ENCODE results near the gene CBFA2T2.
"Not testable (repeated sequence)": the region's sequence is repeated elsewhere in the genome, so short reads cannot be mapped to it uniquely, and the experiment has no call there.

The CBFA2T2 gene

DNA sequence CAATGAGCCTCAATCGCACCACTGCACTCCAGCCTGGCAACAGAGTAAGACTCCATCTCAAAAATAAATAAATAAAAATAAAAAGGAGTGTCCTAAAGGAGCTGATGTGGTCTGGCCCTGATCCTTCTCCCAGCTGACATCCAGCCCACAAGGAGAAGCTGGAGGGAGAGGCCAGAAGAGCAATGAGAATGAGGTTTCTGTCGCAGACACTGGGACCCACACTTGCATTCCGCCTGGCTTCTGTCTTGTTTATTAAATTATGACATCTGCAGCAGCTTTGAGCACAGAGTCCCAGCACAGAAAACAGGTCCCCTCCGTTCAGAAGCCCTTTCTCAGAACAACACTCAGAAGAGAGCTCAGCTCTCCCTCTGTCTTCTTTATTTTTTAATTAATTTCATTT, 206.6 kb downstream of the CBFA2T2 start:
- no peak for DNase-seq
- peaks cover 17% of the 10 kb centered on the region for H3K4me1 Mint-ChIP-seq
- H3K27ac Mint-ChIP-seq: no peak overlapping the region
- H3K9me3 Mint-ChIP-seq: peaks cover 29% of the 10 kb centered on the region
- peaks cover 3% of the 10 kb centered on the region for H3K27me3 Mint-ChIP-seq (ENCODE audit: low read depth, poor library complexity)
- peaks cover 8% of the 10 kb centered on the region for H3K36me3 Mint-ChIP-seq (ENCODE audit: low read depth)
- TF ChIP-seq, protein P1, sequence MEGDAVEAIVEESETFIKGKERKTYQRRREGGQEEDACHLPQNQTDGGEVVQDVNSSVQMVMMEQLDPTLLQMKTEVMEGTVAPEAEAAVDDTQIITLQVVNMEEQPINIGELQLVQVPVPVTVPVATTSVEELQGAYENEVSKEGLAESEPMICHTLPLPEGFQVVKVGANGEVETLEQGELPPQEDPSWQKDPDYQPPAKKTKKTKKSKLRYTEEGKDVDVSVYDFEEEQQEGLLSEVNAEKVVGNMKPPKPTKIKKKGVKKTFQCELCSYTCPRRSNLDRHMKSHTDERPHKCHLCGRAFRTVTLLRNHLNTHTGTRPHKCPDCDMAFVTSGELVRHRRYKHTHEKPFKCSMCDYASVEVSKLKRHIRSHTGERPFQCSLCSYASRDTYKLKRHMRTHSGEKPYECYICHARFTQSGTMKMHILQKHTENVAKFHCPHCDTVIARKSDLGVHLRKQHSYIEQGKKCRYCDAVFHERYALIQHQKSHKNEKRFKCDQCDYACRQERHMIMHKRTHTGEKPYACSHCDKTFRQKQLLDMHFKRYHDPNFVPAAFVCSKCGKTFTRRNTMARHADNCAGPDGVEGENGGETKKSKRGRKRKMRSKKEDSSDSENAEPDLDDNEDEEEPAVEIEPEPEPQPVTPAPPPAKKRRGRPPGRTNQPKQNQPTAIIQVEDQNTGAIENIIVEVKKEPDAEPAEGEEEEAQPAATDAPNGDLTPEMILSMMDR (IDR thresholded peaks at IDR 0.05): no peak
- no peak overlapping the region for H3K4me3 Mint-ChIP-seq

DNA sequence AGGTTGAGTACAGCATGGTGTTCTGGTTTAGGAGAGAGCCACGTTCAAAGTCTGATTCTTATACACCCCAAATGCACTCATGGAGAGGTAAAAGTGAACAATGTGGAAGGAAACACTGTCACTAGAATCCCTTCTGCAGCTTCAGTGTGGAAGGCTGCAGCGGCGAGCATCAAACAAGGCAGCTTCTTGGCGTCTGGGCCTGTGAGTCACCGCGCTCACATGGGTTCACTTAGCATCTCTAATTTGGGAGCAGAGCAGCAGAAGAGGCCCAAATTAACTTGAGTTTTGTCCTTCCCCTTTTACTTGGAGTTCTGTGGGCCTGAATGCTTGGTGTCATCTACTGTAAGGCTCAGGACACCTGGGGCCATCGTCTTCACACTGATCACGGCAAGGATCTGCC, 207.2 kb downstream of the CBFA2T2 start:
- H3K27me3 Mint-ChIP-seq (ENCODE audit: low read depth, poor library complexity): peaks cover 3% of the 10 kb centered on the region
- H3K27ac Mint-ChIP-seq: no peak overlapping the region
- DNase-seq: no peak
- peaks cover 8% of the 10 kb centered on the region for H3K36me3 Mint-ChIP-seq (ENCODE audit: low read depth)
- H3K4me1 Mint-ChIP-seq: peaks cover 17% of the 10 kb centered on the region
- H3K4me3 Mint-ChIP-seq: no peak overlapping the region
- TF ChIP-seq, protein P1 (IDR thresholded peaks at IDR 0.05): no peak
- H3K9me3 Mint-ChIP-seq: peaks cover 35% of the 10 kb centered on the region

DNA sequence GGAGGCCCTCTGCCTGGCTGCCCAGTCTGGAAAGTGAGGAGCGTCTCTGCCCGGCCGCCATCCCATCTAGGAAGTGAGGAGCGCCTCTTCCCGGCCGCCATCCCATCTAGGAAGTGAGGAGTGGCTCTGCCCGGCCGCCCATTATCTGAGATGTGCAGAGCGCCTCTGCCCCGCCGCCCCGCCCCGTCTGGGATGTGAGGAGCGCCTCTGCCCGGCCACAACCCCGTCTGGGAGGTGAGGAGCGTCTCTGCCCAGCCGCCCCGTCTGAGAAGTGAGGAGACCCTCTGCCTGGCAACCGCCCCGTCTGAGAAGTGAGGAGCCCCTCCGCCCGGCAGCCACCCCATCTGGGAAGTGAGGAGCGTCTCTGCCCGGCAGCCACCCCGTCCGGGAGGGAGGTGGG, 209.1 kb downstream of the CBFA2T2 start:
- H3K27ac Mint-ChIP-seq; H3K4me1 Mint-ChIP-seq; H3K4me3 Mint-ChIP-seq; H3K27me3 Mint-ChIP-seq (ENCODE audit: low read depth, poor library complexity); H3K36me3 Mint-ChIP-seq (ENCODE audit: low read depth); DNase-seq: not testable (repeated sequence)
- H3K9me3 Mint-ChIP-seq: peaks cover 49% of the 10 kb centered on the region
